Prostate gland (tissue), 2 donors: ENCODE results near the gene SSTR4.

Source experiments
- CTCF ChIP-seq, 4 experiments: fragments of 200-600 bp in 2 of 4; fragments of 450-650 bp in 2 of 4; sonication (generic) in 2 of 4; IDR thresholded peaks; 1 replicate in 3 of 4; 2 replicates in 1 of 4; pipeline ENCODE4 v1.5.1; 2016 to 2019; ENCODE audit warnings: antibody characterized with exemption in 4 of 4, mild to moderate bottlenecking in 2 of 4, moderate library complexity in 2 of 4
- POLR2A ChIP-seq: fragments of 450-650 bp; IDR thresholded peaks from one replicate; pipeline ENCODE4 v1.6.1; 2016; ENCODE audit warnings: antibody characterized with exemption, mild to moderate bottlenecking
- POLR2AphosphoS5 ChIP-seq: sonication (generic); formaldehyde crosslinking; IDR thresholded peaks from one replicate; pipeline ENCODE4 v1.6.1; 2017; ENCODE audit warnings: antibody characterized with exemption

- TF ChIP-seq CTCF (IDR thresholded peaks at IDR 0.05): no peak
- no peak for TF ChIP-seq POLR2A
- TF ChIP-seq POLR2AphosphoS5: no peak
Observed at GRCh38 chr20:23013429-23013828, 21.7 kb upstream of the SSTR4 start.
